ENCODE data around the gene TNFAIP2. TPM values are rescaled to one million over a fixed set of nuclear protein-coding genes. Genes with fewer than 3 reads are reported as not detected.

Gene TNFAIP2
- total RNA-seq, 1 experiment from 2014 or later: 366 TPM

DNA sequence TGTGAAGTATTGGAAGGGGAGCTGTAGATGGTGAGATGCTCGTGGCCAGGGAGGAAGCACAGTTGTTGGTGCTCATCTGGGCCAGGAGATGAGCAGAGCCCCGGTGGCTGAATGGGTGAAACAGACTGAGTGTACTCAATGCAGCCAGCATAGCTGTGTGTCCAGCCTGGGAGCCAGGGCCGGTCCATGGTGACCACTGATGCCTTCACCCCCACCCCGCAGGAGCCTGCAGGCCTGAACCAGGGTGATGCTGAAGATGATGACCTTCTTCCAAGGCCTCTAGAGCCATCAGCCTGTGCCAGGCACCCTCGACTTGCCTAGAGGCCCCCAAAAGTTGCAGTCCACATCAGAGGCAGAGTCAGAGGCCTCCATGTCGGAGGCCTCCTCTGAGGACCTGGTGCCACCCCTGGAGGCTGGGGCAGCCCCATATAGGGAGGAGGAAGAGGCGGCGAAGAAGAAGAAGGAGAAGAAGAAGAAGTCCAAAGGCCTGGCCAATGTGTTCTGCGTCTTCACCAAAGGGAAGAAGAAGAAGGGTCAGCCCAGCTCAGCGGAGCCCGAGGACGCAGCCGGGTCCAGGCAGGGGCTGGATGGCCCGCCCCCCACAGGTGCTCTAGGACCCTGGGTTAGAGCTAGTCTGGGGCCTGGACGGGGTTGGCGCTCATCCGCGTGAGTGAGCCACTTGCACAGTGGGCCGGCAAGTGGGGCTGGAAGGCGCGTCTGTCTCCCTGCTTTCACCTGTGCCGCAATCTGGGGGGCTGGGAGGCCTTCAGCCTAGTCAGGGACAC, 3.0 kb downstream of the TNFAIP2 start:
- Histone ChIP-seq H3K79me2 (ENCODE audit: low read depth) (peaks cover 80% of the 10 kb centered on the region), H3K36me3 (ENCODE audit: low read depth) (peaks cover 49% of the 10 kb centered on the region), H3K4me2 (peak overlapping the region; percentile 99), H3F3A (ENCODE audit: insufficient read depth, low read depth) (peaks cover 75% of the 10 kb centered on the region), H3K9me3 (ENCODE audit: insufficient read depth, low read depth) (no peaks in the 10 kb centered on the region), H3K27me3 (ENCODE audit: insufficient read depth, low read depth) (no peaks in the 10 kb centered on the region), H4K20me1 (ENCODE audit: insufficient read depth) (peaks cover 40% of the 10 kb centered on the region), H2AFZ (no peak overlapping the region), H3K4me1 (replicated peaks; ENCODE audit: insufficient read depth) (peaks cover 75% of the 10 kb centered on the region), H3K4me3 (peak overlapping the region; percentile 81), H3K9me2 (ENCODE audit: insufficient read depth) (no peaks in the 10 kb centered on the region), H3K27ac (peak overlapping the region; percentile 86)
- TF ChIP-seq EZH2 (IDR thresholded peaks at IDR 0.05; ENCODE audit: low read depth): no peak
- TF ChIP-seq CTCF (conservative IDR thresholded peaks at IDR 0.05): peak; percentile 28; the same call in 1 of the 2 replicates
- DNase-seq: peak in 1 of 2 experiments; percentile 35
- BruUV-seq (replicated peaks): no TSS peak
- ChIA-PET CTCF (interaction anchor here (0.5 to 5.3 kb wide), 5 partner anchors 11 to 272 kb away, joined by 3 to 43 read pairs (median 4); no protein-coding TSS in a partner anchor), POLR2A (ENCODE audit: unreplicated experiment) (interaction anchor here (0.6 to 1.8 kb wide), 4 partner anchors 10 to 1508 kb away, joined by 4 to 10 read pairs (median 6); no protein-coding TSS in a partner anchor)
- intact Hi-C loops (cut with micrococcal nuclease; ENCODE audit: unreplicated experiment): loop anchor here (5.0 kb wide), 1 partner anchor 534 kb away; the partner anchor contains the start of gene RCOR1

GRCh38 chr14:103126873-103127304, 3.6 kb downstream of the TNFAIP2 start:
- no peak for TF ChIP-seq EZH2 (IDR thresholded peaks at IDR 0.05; ENCODE audit: low read depth)
- no peak for TF ChIP-seq CTCF (conservative IDR thresholded peaks at IDR 0.05)
- Histone ChIP-seq H3K4me3 (peak overlapping the region; percentile 81), H3K36me3 (ENCODE audit: low read depth) (peaks cover 55% of the 10 kb centered on the region), H3K27me3 (ENCODE audit: insufficient read depth, low read depth) (no peaks in the 10 kb centered on the region), H3K4me2 (peak overlapping the region; percentile 99), H3K79me2 (ENCODE audit: low read depth) (peaks cover 85% of the 10 kb centered on the region), H3F3A (ENCODE audit: insufficient read depth, low read depth) (peaks cover 78% of the 10 kb centered on the region), H3K9me2 (ENCODE audit: insufficient read depth) (no peaks in the 10 kb centered on the region), H4K20me1 (ENCODE audit: insufficient read depth) (peaks cover 40% of the 10 kb centered on the region), H2AFZ (no peak overlapping the region), H3K9me3 (ENCODE audit: insufficient read depth, low read depth) (no peaks in the 10 kb centered on the region), H3K4me1 (replicated peaks; ENCODE audit: insufficient read depth) (peaks cover 73% of the 10 kb centered on the region), H3K27ac (peak overlapping the region; percentile 86)
- CTCF ChIA-PET: interaction anchor here (0.6 to 5.3 kb wide), 4 partner anchors 10 to 30 kb away, joined by 3 to 43 read pairs (median 4); no protein-coding TSS in a partner anchor
- POLR2A ChIA-PET (ENCODE audit: unreplicated experiment): interaction anchor here (0.6 to 1.8 kb wide), 4 partner anchors 10 to 1509 kb away, joined by 6 to 10 read pairs (median 6); no protein-coding TSS in a partner anchor
- BruUV-seq (replicated peaks): no TSS peak
- DNase-seq: peak; percentile 46 to 84
- intact Hi-C loops (cut with micrococcal nuclease; ENCODE audit: unreplicated experiment): loop anchor here (5.0 kb wide), 1 partner anchor 535 kb away; the partner anchor contains the start of gene RCOR1

GRCh38 chr14:103127356-103127755, 4.1 kb downstream of the TNFAIP2 start:
- no TSS peak for BruUV-seq (replicated peaks)
- Histone ChIP-seq H3K9me3 (ENCODE audit: insufficient read depth, low read depth) (no peaks in the 10 kb centered on the region), H3K4me2 (peak overlapping the region; percentile 94), H3F3A (ENCODE audit: insufficient read depth, low read depth) (peaks cover 80% of the 10 kb centered on the region), H3K4me1 (replicated peaks; ENCODE audit: insufficient read depth) (peaks cover 73% of the 10 kb centered on the region), H3K4me3 (peak overlapping the region; percentile 67), H3K27me3 (ENCODE audit: insufficient read depth, low read depth) (no peaks in the 10 kb centered on the region), H4K20me1 (ENCODE audit: insufficient read depth) (peaks cover 40% of the 10 kb centered on the region), H3K36me3 (ENCODE audit: low read depth) (peaks cover 60% of the 10 kb centered on the region), H3K79me2 (ENCODE audit: low read depth) (peaks cover 90% of the 10 kb centered on the region), H3K9me2 (ENCODE audit: insufficient read depth) (no peaks in the 10 kb centered on the region), H3K27ac (peak overlapping the region; percentile 86), H2AFZ (no peak overlapping the region)
- POLR2A ChIA-PET (ENCODE audit: unreplicated experiment): interaction anchor here (0.5 to 1.8 kb wide), 4 partner anchors 9 to 1509 kb away, joined by 3 to 10 read pairs (median 6); no protein-coding TSS in a partner anchor
- TF ChIP-seq CTCF (conservative IDR thresholded peaks at IDR 0.05) (no peak), EZH2 (IDR thresholded peaks at IDR 0.05; ENCODE audit: low read depth) (no peak)
- CTCF ChIA-PET: interaction anchor here (0.6 to 5.3 kb wide), 5 partner anchors 10 to 29 kb away, joined by 3 to 43 read pairs (median 3); no protein-coding TSS in a partner anchor
- intact Hi-C loops (cut with micrococcal nuclease; ENCODE audit: unreplicated experiment): loop anchor here (5.0 kb wide), 1 partner anchor 535 kb away; the partner anchor contains the start of gene RCOR1
- DNase-seq: peak in 1 of 2 experiments; percentile 40

Data from PC-9 (cell line).